Left lobe of liver (tissue), 2 donors: ENCODE results near the gene PRR33. TPM values are rescaled to one million over a fixed set of nuclear protein-coding genes. Genes with fewer than 3 reads are reported as not detected.
A peak's percentile ranks its signal among the peaks of the same experiment; 100 is the strongest.

Source experiments
- ATAC-seq: fragments of 200-7000 bp; cut with Tn5 transposase; one replicate; pipeline ENCODE4 v1.9.1; 2020; ENCODE audit warnings: mild to moderate bottlenecking, moderate library complexity
- DNase-seq: peaks from one replicate; pipeline ENCODE4 v3.0.0-alpha.2; 2020; ENCODE audit warnings: low spot score
- total RNA-seq: library from RNA; stranded (reverse); gene quantifications from one replicate; pipeline ENCODE4 v1.2.1, GENCODE V29; 2021
- donor health status: DM: no; HTN: no; CAD: no; lungs with moderate emphysema.
- donor health status: DM: no; HTN: yes; CAD: no.

PRR33 gene
- total RNA-seq, 1 donor from 2014 or later = not detected

GRCh38 chr11:1866776-1867175 lies 24.9 kb downstream of the PRR33 start:
- no peak for ATAC-seq
- DNase-seq = no peak

GRCh38 chr11:1866226-1866625 lies 25.5 kb downstream of the PRR33 start:
- DNase-seq (no peak), ATAC-seq (no peak)

GRCh38 chr11:1864831-1865665 lies 26.6 kb downstream of the PRR33 start:
- DNase-seq = no peak
- peak; percentile 8 for ATAC-seq

- ATAC-seq = no peak
- DNase-seq = no peak
These were observed 27.5 kb downstream of the PRR33 start for GRCh38 chr11:1864231-1864630.

- DNase-seq (no peak), ATAC-seq (peak; percentile 76)
These were observed 28.1 kb downstream of the PRR33 start for GRCh38 chr11:1863352-1864216.

GRCh38 chr11:1862588-1863351 lies 28.9 kb downstream of the PRR33 start:
- no peak for ATAC-seq
- DNase-seq = no peak

- DNase-seq = no peak
These were observed 30.0 kb downstream of the PRR33 start for GRCh38 chr11:1861435-1862411.

GRCh38 chr11:1860108-1860507 lies 31.6 kb downstream of the PRR33 start:
- ATAC-seq (no peak), DNase-seq (no peak)

More at GRCh38 chr11:1861435-1862411, 30.0 kb downstream of the PRR33 start:
- ATAC-seq = no peak

GRCh38 chr11:1859004-1859403 lies 32.7 kb downstream of the PRR33 start:
- DNase-seq (no peak), ATAC-seq (no peak)

- no peak for ATAC-seq
- no peak for DNase-seq
These were observed 33.1 kb downstream of the PRR33 start for GRCh38 chr11:1858576-1858975.

GRCh38 chr11:1858154-1858553 lies 33.5 kb downstream of the PRR33 start:
- ATAC-seq (peak; percentile 32), DNase-seq (no peak)

- no peak for ATAC-seq
- no peak for DNase-seq
These were observed 34.6 kb downstream of the PRR33 start for GRCh38 chr11:1857064-1857463.

- ATAC-seq (no peak), DNase-seq (no peak)
These were observed 35.2 kb downstream of the PRR33 start for GRCh38 chr11:1856306-1857005.

- ATAC-seq (no peak), DNase-seq (no peak)
These were observed 35.8 kb downstream of the PRR33 start for GRCh38 chr11:1855886-1856265.

- no peak for DNase-seq
- no peak for ATAC-seq
These were observed 36.5 kb downstream of the PRR33 start for GRCh38 chr11:1854949-1855885.

- DNase-seq (no peak), ATAC-seq (no peak)
These were observed 37.4 kb downstream of the PRR33 start for GRCh38 chr11:1854132-1854948.

GRCh38 chr11:1853376-1854131 lies 38.1 kb downstream of the PRR33 start:
- ATAC-seq = no peak
- no peak for DNase-seq
